Measurements from ENCODE around the gene CHD2. TPM values are rescaled to one million over a fixed set of nuclear protein-coding genes. Genes with fewer than 3 reads are reported as not detected.

Gene CHD2
- total RNA-seq, 8 experiments from 2014 or later, result 58.0 to 129 (median 94.2) TPM

- Histone ChIP-seq H3K4me3 (no peak overlapping the region), H3K27ac (no peak overlapping the region), H3K4me1 (replicated peaks in 1 of 2) (no peaks in the 10 kb centered on the region)
- in situ Hi-C loops (cut with MboI; ENCODE audit: low pct_unique_long_range_greater_than_20kb in 2 of 9, low sequenced_read_pairs in 9 of 9, unreplicated experiment in 9 of 9), result loop anchor here in 1 of 9 experiments (25.0 kb wide), 1 partner anchor 174 kb away; no protein-coding TSS in a partner anchor
- WGBS, 10 experiments, result 92 to 99% (median 96%) methylated on average over 4 to 9 of the region's 9 CpGs
- ATAC-seq (replicated peaks in 6 of 8), result no peak
Observed at GRCh38 chr15:92960996-92961681, 61.0 kb downstream of the CHD2 start.

- Histone ChIP-seq H3K4me1 (replicated peaks in 1 of 2) (no peaks in the 10 kb centered on the region), H3K4me3 (no peak overlapping the region), H3K27ac (no peak overlapping the region)
- 82 to 100% (median 100%) methylated on average over 1 of the region's 1 CpG; no CpG with 5 or more reads in 1 of the 10 experiments for WGBS, 10 experiments
- in situ Hi-C loops (cut with MboI; ENCODE audit: low pct_unique_long_range_greater_than_20kb in 2 of 9, low sequenced_read_pairs in 9 of 9, unreplicated experiment in 9 of 9), result loop anchor here in 1 of 9 experiments (25.0 kb wide), 1 partner anchor 176 kb away; no protein-coding TSS in a partner anchor
- ATAC-seq (replicated peaks in 6 of 8), result no peak
Observed at GRCh38 chr15:92962914-92963313, 62.8 kb downstream of the CHD2 start.

GRCh38 chr15:92963794-92964193, 63.7 kb downstream of the CHD2 start:
- Histone ChIP-seq H3K27ac (no peak overlapping the region), H3K4me3 (no peak overlapping the region), H3K4me1 (replicated peaks in 1 of 2) (no peaks in the 10 kb centered on the region)
- ATAC-seq (replicated peaks in 6 of 8), result no peak
- in situ Hi-C loops (cut with MboI; ENCODE audit: low pct_unique_long_range_greater_than_20kb in 2 of 9, low sequenced_read_pairs in 9 of 9, unreplicated experiment in 9 of 9), result loop anchor here in 1 of 9 experiments (25.0 kb wide), 1 partner anchor 176 kb away; no protein-coding TSS in a partner anchor
- WGBS, 10 experiments, result 88 to 100% (median 100%) methylated on average over 1 to 2 of the region's 2 CpGs; no CpG with 5 or more reads in 1 of the 10 experiments

GRCh38 chr15:92968926-92969651, 69.0 kb downstream of the CHD2 start:
- in situ Hi-C loops (cut with MboI; ENCODE audit: low pct_unique_long_range_greater_than_20kb in 2 of 9, low sequenced_read_pairs in 9 of 9, unreplicated experiment in 9 of 9), result loop anchor here in 1 of 9 experiments (25.0 kb wide), 1 partner anchor 182 kb away; no protein-coding TSS in a partner anchor
- Histone ChIP-seq H3K27ac (no peak overlapping the region), H3K4me1 (replicated peaks in 1 of 2) (no peaks in the 10 kb centered on the region), H3K4me3 (no peak overlapping the region)
- peak in 4 of 8 experiments; percentile 20 to 56 (median 45) for ATAC-seq (replicated peaks in 6 of 8)
- WGBS, 10 experiments, result 71 to 100% (median 94%) methylated on average over 1 to 5 of the region's 5 CpGs; no CpG with 5 or more reads in 5 of the 10 experiments

- in situ Hi-C loops (cut with MboI; ENCODE audit: low pct_unique_long_range_greater_than_20kb in 2 of 9, low sequenced_read_pairs in 9 of 9, unreplicated experiment in 9 of 9), result loop anchor here in 1 of 9 experiments (25.0 kb wide), 1 partner anchor 183 kb away; no protein-coding TSS in a partner anchor
- H3K4me3 ChIP-seq, result no peak overlapping the region
- ATAC-seq (replicated peaks in 6 of 8), result no peak
- H3K4me1 ChIP-seq (replicated peaks in 1 of 2), result no peaks in the 10 kb centered on the region
- no peak overlapping the region for H3K27ac ChIP-seq
- 93 to 100% (median 100%) methylated on average over 1 of the region's 1 CpG; no CpG with 5 or more reads in 3 of the 10 experiments for WGBS, 10 experiments
Observed at GRCh38 chr15:92970656-92971055, 70.5 kb downstream of the CHD2 start.

GRCh38 chr15:92971081-92971480, 71.0 kb downstream of the CHD2 start:
- in situ Hi-C loops (cut with MboI; ENCODE audit: low pct_unique_long_range_greater_than_20kb in 2 of 9, low sequenced_read_pairs in 9 of 9, unreplicated experiment in 9 of 9), result loop anchor here in 1 of 9 experiments (25.0 kb wide), 1 partner anchor 184 kb away; no protein-coding TSS in a partner anchor
- H3K4me3 ChIP-seq, result no peak overlapping the region
- no peak overlapping the region for H3K27ac ChIP-seq
- H3K4me1 ChIP-seq (replicated peaks in 1 of 2), result no peaks in the 10 kb centered on the region
- 93 to 100% (median 100%) methylated on average over 1 of the region's 1 CpG; no CpG with 5 or more reads in 5 of the 10 experiments for WGBS, 10 experiments
- no peak for ATAC-seq (replicated peaks in 6 of 8)

- Histone ChIP-seq H3K4me3 (no peak overlapping the region), H3K4me1 (replicated peaks in 1 of 2) (no peaks in the 10 kb centered on the region), H3K27ac (no peak overlapping the region)
- in situ Hi-C loops (cut with MboI; ENCODE audit: low pct_unique_long_range_greater_than_20kb in 2 of 9, low sequenced_read_pairs in 9 of 9, unreplicated experiment in 9 of 9), result loop anchor here in 1 of 9 experiments (25.0 kb wide), 1 partner anchor 184 kb away; no protein-coding TSS in a partner anchor
- 89 to 100% (median 100%) methylated on average over 1 of the region's 1 CpG; no CpG with 5 or more reads in 1 of the 10 experiments for WGBS, 10 experiments
- ATAC-seq (replicated peaks in 6 of 8), result no peak
Observed at GRCh38 chr15:92971713-92972112, 71.6 kb downstream of the CHD2 start.

GRCh38 chr15:92974183-92974915, 74.2 kb downstream of the CHD2 start:
- in situ Hi-C loops (cut with MboI; ENCODE audit: low pct_unique_long_range_greater_than_20kb in 2 of 9, low sequenced_read_pairs in 9 of 9, unreplicated experiment in 9 of 9), result loop anchor here in 1 of 9 experiments (25.0 kb wide), 1 partner anchor 187 kb away; no protein-coding TSS in a partner anchor
- ATAC-seq (replicated peaks in 6 of 8), result no peak
- no peak overlapping the region for H3K27ac ChIP-seq
- H3K4me1 ChIP-seq (replicated peaks in 1 of 2), result no peaks in the 10 kb centered on the region
- no peak overlapping the region for H3K4me3 ChIP-seq
- 80 to 100% (median 89%) methylated on average over 1 to 5 of the region's 6 CpGs for WGBS, 10 experiments

- ATAC-seq (replicated peaks in 6 of 8), result no peak
- H3K27ac ChIP-seq, result no peak overlapping the region
- in situ Hi-C loops (cut with MboI; ENCODE audit: low pct_unique_long_range_greater_than_20kb in 2 of 9, low sequenced_read_pairs in 9 of 9, unreplicated experiment in 9 of 9), result loop anchor here in 1 of 9 experiments (25.0 kb wide), 1 partner anchor 92 kb away; no protein-coding TSS in a partner anchor
- 80 to 100% (median 97%) methylated on average over 1 to 5 of the region's 5 CpGs for WGBS, 10 experiments
- no peak overlapping the region for H3K4me3 ChIP-seq
- no peaks in the 10 kb centered on the region for H3K4me1 ChIP-seq (replicated peaks in 1 of 2)
Observed at GRCh38 chr15:92979011-92979701, 79.0 kb downstream of the CHD2 start.

GRCh38 chr15:92981333-92981732, 81.2 kb downstream of the CHD2 start:
- 86 to 100% (median 90%) methylated on average over 2 to 8 of the region's 8 CpGs for WGBS, 10 experiments
- no peak overlapping the region for H3K4me3 ChIP-seq
- no peak for ATAC-seq (replicated peaks in 6 of 8)
- no peaks in the 10 kb centered on the region for H3K4me1 ChIP-seq (replicated peaks in 1 of 2)
- H3K27ac ChIP-seq, result no peak overlapping the region
- in situ Hi-C loops (cut with MboI; ENCODE audit: low pct_unique_long_range_greater_than_20kb in 2 of 9, low sequenced_read_pairs in 9 of 9, unreplicated experiment in 9 of 9), result loop anchor here in 1 of 9 experiments (25.0 kb wide), 1 partner anchor 94 kb away; no protein-coding TSS in a partner anchor

GRCh38 chr15:92984161-92984560, 84.0 kb downstream of the CHD2 start:
- 60 to 100% (median 93%) methylated on average over 1 to 4 of the region's 4 CpGs for WGBS, 10 experiments
- H3K27ac ChIP-seq, result no peak overlapping the region
- in situ Hi-C loops (cut with MboI; ENCODE audit: low pct_unique_long_range_greater_than_20kb in 2 of 9, low sequenced_read_pairs in 9 of 9, unreplicated experiment in 9 of 9), result loop anchor here in 1 of 9 experiments (25.0 kb wide), 1 partner anchor 97 kb away; no protein-coding TSS in a partner anchor
- ATAC-seq (replicated peaks in 6 of 8), result no peak
- H3K4me3 ChIP-seq, result no peak overlapping the region
- H3K4me1 ChIP-seq (replicated peaks in 1 of 2), result no peaks in the 10 kb centered on the region

GRCh38 chr15:92989470-92989869, 89.3 kb downstream of the CHD2 start:
- no peaks in the 10 kb centered on the region for H3K4me1 ChIP-seq (replicated peaks in 1 of 2)
- ATAC-seq (replicated peaks in 6 of 8), result peak in 2 of 8 experiments; percentile 20 to 29
- no peak overlapping the region for H3K4me3 ChIP-seq
- WGBS, 10 experiments, result 80 to 100% (median 95%) methylated on average over 1 to 2 of the region's 2 CpGs; no CpG with 5 or more reads in 4 of the 10 experiments
- in situ Hi-C loops (cut with MboI; ENCODE audit: low pct_unique_long_range_greater_than_20kb in 2 of 9, low sequenced_read_pairs in 9 of 9, unreplicated experiment in 9 of 9), result loop anchor here in 1 of 9 experiments (25.0 kb wide), 1 partner anchor 102 kb away; no protein-coding TSS in a partner anchor
- H3K27ac ChIP-seq, result no peak overlapping the region

Data from motor neuron (in vitro differentiated cells).